ENCODE results near the gene FRMD4A. TPM values are rescaled to one million over a fixed set of nuclear protein-coding genes. Genes with fewer than 3 reads are reported as not detected.

The FRMD4A gene
- total RNA-seq, 2 experiments from 2014 or later: 0.30 to 0.35 TPM

DNA sequence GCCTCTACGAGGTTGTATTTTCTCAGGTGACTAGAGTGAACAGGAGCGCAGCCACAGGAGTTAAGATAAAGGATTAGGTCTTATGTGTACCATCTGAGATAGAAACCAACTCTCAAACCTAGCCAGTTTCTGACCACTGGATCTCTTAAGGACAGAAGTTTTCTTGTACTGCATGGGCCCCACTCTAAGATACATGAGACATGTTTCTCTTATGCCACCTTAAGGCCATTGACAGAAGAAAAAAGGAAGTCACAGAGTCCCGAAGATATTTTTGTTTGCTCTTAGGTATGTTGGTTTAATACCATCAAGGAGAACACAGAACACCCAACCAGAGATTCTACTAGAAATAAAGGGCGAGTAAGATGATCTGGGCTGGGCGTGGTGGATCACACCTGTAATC is 335.8 kb downstream of the FRMD4A start:
- ChIA-PET POLR2A (no interaction called here), CTCF (no interaction called here)
- no peak for DNase-seq
- H3K27me3 Mint-ChIP-seq: no peaks in the 10 kb centered on the region
- peaks cover 3% of the 10 kb centered on the region for H3K4me1 Mint-ChIP-seq
- H3K4me3 Mint-ChIP-seq: no peak overlapping the region
- H3K9me3 Mint-ChIP-seq: no peaks in the 10 kb centered on the region
- no peak overlapping the region for H3K27ac Mint-ChIP-seq
- H3K36me3 Mint-ChIP-seq (ENCODE audit: low read depth): no peaks in the 10 kb centered on the region

GRCh38 chr10:13993673-13994089 is 337.0 kb downstream of the FRMD4A start:
- no peak for DNase-seq
- Mint-ChIP-seq H3K36me3 (ENCODE audit: low read depth) (no peaks in the 10 kb centered on the region), H3K4me1 (peaks cover 3% of the 10 kb centered on the region), H3K9me3 (no peaks in the 10 kb centered on the region), H3K27ac (no peak overlapping the region), H3K4me3 (no peak overlapping the region), H3K27me3 (no peaks in the 10 kb centered on the region)
- POLR2A ChIA-PET: no interaction called here
- CTCF ChIA-PET: no interaction called here

- Mint-ChIP-seq H3K9me3 (no peaks in the 10 kb centered on the region), H3K36me3 (ENCODE audit: low read depth) (no peaks in the 10 kb centered on the region), H3K4me1 (peaks cover 3% of the 10 kb centered on the region), H3K27me3 (no peaks in the 10 kb centered on the region), H3K4me3 (no peak overlapping the region), H3K27ac (no peak overlapping the region)
- ChIA-PET CTCF (no interaction called here), POLR2A (no interaction called here)
- no peak for DNase-seq
Observed at GRCh38 chr10:13993169-13993568, 337.6 kb downstream of the FRMD4A start.

DNA sequence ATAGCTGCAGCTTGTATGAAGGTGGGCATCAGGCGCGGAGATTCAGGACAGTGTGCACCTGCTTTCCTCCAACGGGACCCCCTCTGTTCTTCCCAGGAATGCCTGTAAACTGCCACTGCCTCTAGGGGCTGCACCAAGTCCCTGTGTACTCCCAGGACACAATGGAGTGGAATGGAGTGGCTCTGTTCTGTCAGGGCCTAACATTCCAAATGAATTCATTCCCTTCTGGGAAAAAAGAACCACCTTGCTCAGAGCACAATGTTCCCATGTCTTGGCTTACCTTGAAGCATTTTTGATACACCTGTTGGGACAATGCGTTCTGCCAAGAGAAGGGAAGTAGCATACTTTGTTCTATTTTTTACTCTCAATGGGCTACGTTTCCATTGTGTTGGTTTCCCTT is 339.4 kb downstream of the FRMD4A start:
- ChIA-PET CTCF (no interaction called here), POLR2A (no interaction called here)
- no peak for DNase-seq
- Mint-ChIP-seq H3K4me1 (peaks cover 7% of the 10 kb centered on the region), H3K36me3 (ENCODE audit: low read depth) (no peaks in the 10 kb centered on the region), H3K27ac (no peak overlapping the region), H3K9me3 (no peaks in the 10 kb centered on the region), H3K27me3 (no peaks in the 10 kb centered on the region), H3K4me3 (no peak overlapping the region)

GRCh38 chr10:13990946-13991345 is 339.8 kb downstream of the FRMD4A start:
- Mint-ChIP-seq H3K27ac (no peak overlapping the region), H3K4me1 (peaks cover 7% of the 10 kb centered on the region), H3K4me3 (no peak overlapping the region), H3K36me3 (ENCODE audit: low read depth) (no peaks in the 10 kb centered on the region), H3K27me3 (no peaks in the 10 kb centered on the region), H3K9me3 (no peaks in the 10 kb centered on the region)
- POLR2A ChIA-PET: no interaction called here
- CTCF ChIA-PET: no interaction called here
- DNase-seq: no peak

DNA sequence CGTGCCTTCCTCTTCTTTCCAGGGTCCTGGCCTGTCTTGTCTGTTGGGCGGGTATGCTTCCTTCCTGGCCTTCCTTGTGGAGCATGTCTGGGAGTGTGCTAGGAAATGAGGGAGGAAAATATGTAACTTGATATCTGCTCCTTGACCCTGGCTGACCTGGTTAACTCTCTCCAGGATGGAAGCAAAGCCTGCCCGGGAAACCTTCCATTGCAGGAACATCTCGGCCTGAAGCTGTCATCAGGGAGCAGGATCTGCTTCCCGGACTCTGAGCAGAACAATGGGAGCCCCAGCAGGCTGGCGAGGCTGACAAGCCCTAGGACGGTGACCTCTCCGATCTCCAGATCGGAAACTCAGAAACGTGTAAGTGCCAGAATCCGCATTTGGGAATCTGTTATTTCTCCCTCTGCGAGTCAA is 340.3 kb downstream of the FRMD4A start:
- Mint-ChIP-seq H3K4me1 (peaks cover 7% of the 10 kb centered on the region), H3K9me3 (no peaks in the 10 kb centered on the region), H3K27ac (no peak overlapping the region), H3K36me3 (ENCODE audit: low read depth) (no peaks in the 10 kb centered on the region), H3K4me3 (no peak overlapping the region), H3K27me3 (no peaks in the 10 kb centered on the region)
- ChIA-PET CTCF (no interaction called here), POLR2A (no interaction called here)
- DNase-seq: no peak

DNA sequence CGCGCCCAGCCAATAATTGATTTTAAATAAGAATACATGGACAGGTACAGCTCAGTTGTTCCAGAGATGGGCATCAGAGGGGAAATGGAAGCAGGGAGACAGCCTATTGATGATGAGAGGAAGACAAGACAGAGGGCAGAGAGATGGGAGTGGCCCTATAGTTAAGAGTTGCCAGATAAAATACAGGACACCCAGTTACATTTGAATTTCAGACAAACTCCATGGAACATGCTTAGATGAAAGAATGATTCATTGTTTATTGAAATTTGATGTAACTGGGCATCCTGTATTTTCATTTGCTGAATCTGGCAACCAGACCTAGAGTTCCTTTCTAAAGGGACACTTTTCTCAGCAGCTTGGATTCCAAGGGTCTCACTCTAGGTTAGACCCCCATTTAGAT is 341.1 kb downstream of the FRMD4A start:
- ChIA-PET POLR2A (no interaction called here), CTCF (no interaction called here)
- DNase-seq: no peak
- H3K27me3 Mint-ChIP-seq: no peaks in the 10 kb centered on the region
- H3K9me3 Mint-ChIP-seq: no peaks in the 10 kb centered on the region
- no peak overlapping the region for H3K4me3 Mint-ChIP-seq
- peaks cover 7% of the 10 kb centered on the region for H3K4me1 Mint-ChIP-seq
- H3K27ac Mint-ChIP-seq: no peak overlapping the region
- no peaks in the 10 kb centered on the region for H3K36me3 Mint-ChIP-seq (ENCODE audit: low read depth)

- Mint-ChIP-seq H3K27me3 (no peaks in the 10 kb centered on the region), H3K4me3 (no peak overlapping the region), H3K36me3 (ENCODE audit: low read depth) (no peaks in the 10 kb centered on the region), H3K4me1 (peaks cover 4% of the 10 kb centered on the region), H3K27ac (no peak overlapping the region), H3K9me3 (no peaks in the 10 kb centered on the region)
- DNase-seq: no peak
- CTCF ChIA-PET: no interaction called here
- POLR2A ChIA-PET: no interaction called here
Observed at GRCh38 chr10:13987446-13987845, 343.3 kb downstream of the FRMD4A start.

DNA sequence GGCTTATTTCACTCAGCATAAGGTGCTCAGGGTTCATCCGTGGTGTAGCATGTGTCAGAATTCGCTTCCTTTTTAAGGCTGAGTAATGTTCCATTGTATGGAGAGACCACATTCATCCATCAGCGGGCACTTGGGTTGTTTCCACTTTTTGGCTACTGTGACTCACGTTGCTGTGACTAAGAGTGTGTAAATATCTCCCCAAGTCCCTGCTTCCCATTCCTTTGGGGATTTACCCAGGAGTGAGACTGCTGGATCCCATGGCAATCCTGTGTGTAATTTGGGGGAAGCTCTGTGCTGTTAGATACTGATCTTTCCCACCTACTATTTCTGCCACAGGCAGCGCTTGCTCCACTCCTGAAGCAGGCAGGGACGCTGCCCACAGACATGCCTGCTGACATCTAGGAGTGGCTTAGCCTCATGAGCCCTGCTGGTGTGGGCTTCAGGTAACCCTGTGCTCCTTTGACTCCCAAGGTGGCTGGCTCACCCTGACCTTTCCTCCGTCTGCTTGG is 346.0 kb downstream of the FRMD4A start:
- ChIA-PET POLR2A (no interaction called here), CTCF (no interaction called here)
- DNase-seq: no peak
- H3K9me3 Mint-ChIP-seq: no peaks in the 10 kb centered on the region
- H3K27me3 Mint-ChIP-seq: no peaks in the 10 kb centered on the region
- no peak overlapping the region for H3K4me3 Mint-ChIP-seq
- peaks cover 4% of the 10 kb centered on the region for H3K4me1 Mint-ChIP-seq
- no peak overlapping the region for H3K27ac Mint-ChIP-seq
- H3K36me3 Mint-ChIP-seq (ENCODE audit: low read depth): no peaks in the 10 kb centered on the region

GRCh38 chr10:13983035-13983434 is 347.7 kb downstream of the FRMD4A start:
- no peaks in the 10 kb centered on the region for H3K36me3 Mint-ChIP-seq (ENCODE audit: low read depth)
- H3K9me3 Mint-ChIP-seq: no peaks in the 10 kb centered on the region
- DNase-seq: no peak
- peaks cover 4% of the 10 kb centered on the region for H3K4me1 Mint-ChIP-seq
- ChIA-PET POLR2A (no interaction called here), CTCF (no interaction called here)
- H3K27ac Mint-ChIP-seq: no peak overlapping the region
- H3K27me3 Mint-ChIP-seq: no peaks in the 10 kb centered on the region
- no peak overlapping the region for H3K4me3 Mint-ChIP-seq

DNA sequence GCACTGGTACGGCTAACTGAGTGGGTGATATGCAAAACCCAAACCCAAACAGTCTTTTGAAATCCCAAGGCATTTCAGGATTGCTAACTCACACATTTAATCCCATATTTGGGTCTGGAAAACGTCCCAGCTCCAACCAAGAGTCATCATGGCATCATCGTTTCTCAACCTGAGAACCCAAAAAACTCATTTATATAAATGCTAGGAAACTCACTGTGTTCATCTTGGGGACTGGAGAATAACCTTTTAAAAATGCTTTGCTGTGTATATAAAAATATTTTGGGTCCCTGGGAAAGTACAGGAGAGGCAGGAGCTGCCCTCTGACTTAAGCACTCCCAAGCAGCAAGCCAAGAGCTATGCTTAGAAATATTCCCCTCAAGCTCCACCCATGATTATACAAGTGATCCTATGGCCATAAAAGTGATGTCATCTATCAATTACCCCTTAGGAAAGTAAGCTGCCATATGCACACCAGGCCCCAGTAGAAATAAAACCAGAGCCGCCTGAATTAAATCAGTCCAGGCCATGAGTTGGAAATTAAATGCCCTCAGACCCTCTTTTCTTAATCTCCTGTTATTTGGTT is 352.1 kb downstream of the FRMD4A start:
- ChIA-PET POLR2A (no interaction called here), CTCF (no interaction called here)
- Mint-ChIP-seq H3K27ac (no peak overlapping the region), H3K9me3 (no peaks in the 10 kb centered on the region), H3K4me1 (no peaks in the 10 kb centered on the region), H3K4me3 (no peak overlapping the region), H3K27me3 (no peaks in the 10 kb centered on the region), H3K36me3 (ENCODE audit: low read depth) (no peaks in the 10 kb centered on the region)
- DNase-seq: no peak

DNA sequence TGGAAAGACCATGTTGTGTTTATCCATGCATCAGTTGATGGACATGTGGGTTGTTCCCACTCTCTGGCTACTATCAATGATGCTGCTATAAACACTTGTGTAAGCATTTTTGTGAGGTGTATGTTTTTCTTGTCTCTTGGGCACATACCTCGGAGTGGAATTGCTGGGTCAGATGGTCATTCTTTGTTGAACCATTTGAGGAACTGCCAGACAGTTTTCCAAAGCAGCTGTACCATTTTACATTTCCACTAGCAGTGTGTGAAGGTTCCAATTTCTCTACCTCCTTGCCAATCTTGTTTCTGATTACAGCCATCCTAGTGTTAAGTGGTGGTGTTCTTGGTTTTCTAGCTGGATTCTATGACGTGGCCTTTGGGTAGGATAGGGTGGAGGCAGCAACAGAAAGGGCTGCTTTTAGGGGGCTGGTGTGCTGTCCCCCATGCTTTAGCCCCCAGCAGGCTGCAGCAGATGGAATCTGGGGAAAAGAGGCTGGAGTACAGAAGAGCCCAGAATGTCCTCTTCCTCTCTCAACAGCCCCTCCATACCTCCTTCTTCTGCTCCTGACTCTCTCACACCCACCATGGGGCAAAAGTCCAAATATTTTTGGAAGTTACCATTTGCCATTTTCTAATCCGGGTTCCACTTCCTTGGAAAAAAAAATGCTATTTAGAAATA is 352.7 kb downstream of the FRMD4A start:
- no peak overlapping the region for H3K27ac Mint-ChIP-seq
- POLR2A ChIA-PET: no interaction called here
- no peaks in the 10 kb centered on the region for H3K36me3 Mint-ChIP-seq (ENCODE audit: low read depth)

GRCh38 chr10:13973742-13974141 is 357.0 kb downstream of the FRMD4A start:
- DNase-seq: no peak
- Mint-ChIP-seq H3K27ac (no peak overlapping the region), H3K4me1 (no peaks in the 10 kb centered on the region), H3K36me3 (ENCODE audit: low read depth) (no peaks in the 10 kb centered on the region), H3K4me3 (no peak overlapping the region), H3K27me3 (no peaks in the 10 kb centered on the region), H3K9me3 (no peaks in the 10 kb centered on the region)
- CTCF ChIA-PET: no interaction called here
- POLR2A ChIA-PET: no interaction called here

More for the DNA sequence above, 352.7 kb downstream of the FRMD4A start:
- Mint-ChIP-seq H3K9me3 (no peaks in the 10 kb centered on the region), H3K4me1 (no peaks in the 10 kb centered on the region), H3K27me3 (no peaks in the 10 kb centered on the region), H3K4me3 (no peak overlapping the region)
- no peak for DNase-seq
- CTCF ChIA-PET: no interaction called here

DNA sequence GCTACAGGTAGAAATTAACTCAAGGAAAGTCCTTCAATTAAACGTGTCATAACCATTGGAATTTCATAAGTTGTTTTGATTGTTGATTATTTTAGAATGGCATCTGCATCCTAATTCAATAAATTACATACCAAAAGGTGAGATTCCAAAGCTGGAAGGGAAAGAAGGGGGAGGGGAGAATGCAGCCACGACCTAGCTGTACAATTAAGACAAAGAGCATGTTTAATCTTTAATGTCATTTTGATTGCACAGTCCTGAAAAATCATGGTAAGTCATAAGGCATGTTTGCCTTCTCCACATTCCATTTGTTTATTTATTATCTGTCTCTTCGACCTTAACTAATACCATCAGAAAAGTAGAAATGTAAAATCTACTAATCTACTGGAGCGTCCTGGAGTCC is 358.1 kb downstream of the FRMD4A start:
- no peaks in the 10 kb centered on the region for H3K27me3 Mint-ChIP-seq
- POLR2A ChIA-PET: no interaction called here
- no peaks in the 10 kb centered on the region for H3K4me1 Mint-ChIP-seq
- DNase-seq: no peak
- no peaks in the 10 kb centered on the region for H3K36me3 Mint-ChIP-seq (ENCODE audit: low read depth)
- no peak overlapping the region for H3K27ac Mint-ChIP-seq
- CTCF ChIA-PET: no interaction called here
- no peak overlapping the region for H3K4me3 Mint-ChIP-seq
- no peaks in the 10 kb centered on the region for H3K9me3 Mint-ChIP-seq

Data from activated CD4-positive, alpha-beta memory T cell treated with anti-CD3 and anti-CD28 coated beads, Interleukin-2, amount 10 ng/mL, durations not matched to agents 7 days and 5 days (primary cell).